HG03064 (cell line): ENCODE data around the gene THOC6.

Experiments used
- ATAC-seq: cut with Tn5 transposase; IDR thresholded peaks from one replicate; pipeline ENCODE4 v1.9.1; 2021; ENCODE audit warnings: low read depth; ENCODE audit not compliant: unreplicated experiment

THOC6 gene

DNA sequence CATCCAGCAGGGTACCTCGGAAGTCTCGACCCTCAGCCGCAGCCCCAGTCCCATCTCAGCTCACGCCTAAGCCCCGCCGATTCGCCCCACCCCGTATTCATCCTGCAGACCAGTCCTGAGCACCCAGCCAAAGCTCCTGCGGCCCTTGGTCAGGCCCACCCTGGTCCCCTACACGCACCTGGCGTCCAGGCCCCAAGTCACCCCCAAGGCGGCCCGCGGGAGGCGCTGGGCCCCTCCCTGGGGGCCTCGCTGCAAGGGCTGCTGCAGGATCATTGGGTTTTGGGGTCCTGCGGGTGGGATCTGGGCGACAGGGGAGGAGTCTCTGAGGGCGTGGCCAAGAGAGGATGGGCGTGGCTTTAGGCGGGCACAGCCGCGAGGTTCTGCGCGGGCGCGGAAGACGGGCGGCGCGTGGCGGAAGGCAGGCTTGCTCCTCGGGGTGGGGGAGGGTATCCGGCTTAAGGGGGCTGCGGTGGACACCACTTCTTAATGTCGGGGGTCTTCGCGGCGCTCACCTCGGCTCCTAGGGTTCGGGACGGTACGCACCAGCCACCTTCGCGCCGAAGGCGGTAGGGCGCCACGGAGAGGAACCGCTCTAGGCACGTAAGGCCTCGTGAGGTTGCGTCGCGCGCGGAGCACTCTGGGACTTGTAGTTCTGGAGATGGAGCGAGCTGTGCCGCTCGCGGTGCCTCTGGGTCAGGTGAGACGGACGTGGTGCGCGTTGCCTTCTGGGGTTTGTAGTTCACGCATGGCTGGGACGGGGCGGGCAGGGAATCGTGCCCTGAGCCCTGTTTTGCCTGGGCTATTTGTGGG, at the start of gene THOC6, which contains the start of gene HCFC1R1:
Gene THOC6, plus strand, starts transcription at position 367 of the 810 bp plus-strand sequence. Its CDS starts 292 bp downstream, at position 659.
Gene HCFC1R1, minus strand, starts transcription at position 274 of the 810 bp plus-strand sequence. Its CDS starts 1 bp downstream, at position 273.
- ATAC-seq = peak; percentile 64

DNA sequence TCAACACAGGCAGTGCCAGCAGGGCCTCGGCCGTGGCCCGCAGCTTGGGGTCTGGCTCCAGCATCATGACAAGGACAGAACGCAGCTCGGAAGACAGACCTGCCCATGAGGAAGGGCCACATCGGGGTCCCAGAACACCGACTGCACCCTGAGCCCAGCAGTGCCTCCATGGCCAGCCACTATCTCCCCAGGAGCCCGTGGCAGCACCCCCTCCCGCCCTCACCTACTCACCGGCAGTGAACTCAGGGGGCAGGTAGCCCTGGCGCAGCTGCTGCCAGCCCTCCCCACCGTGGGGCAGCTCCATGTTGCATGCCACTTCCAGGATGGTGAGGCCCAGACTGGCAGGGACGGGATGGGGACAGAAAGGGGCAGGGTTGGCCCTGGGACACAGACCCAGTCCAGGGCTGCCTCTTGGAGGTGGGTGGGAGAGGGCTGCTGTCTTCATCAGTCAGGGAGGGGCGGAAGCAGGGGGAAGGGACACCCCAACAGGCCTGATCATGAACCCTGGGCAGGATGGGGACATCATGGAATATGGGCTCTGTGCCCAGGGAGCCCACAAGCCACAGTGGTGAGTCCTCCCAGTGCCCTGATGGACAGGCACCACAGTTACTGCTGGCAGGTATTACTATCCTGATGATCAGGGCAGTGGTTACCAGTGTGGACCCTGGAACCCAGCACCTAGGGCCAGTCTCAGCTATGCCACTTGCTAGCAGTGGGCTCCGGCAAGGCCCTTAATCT, 49.3 kb upstream of the THOC6 start:
- no peak for ATAC-seq

GRCh38 chr16:2975161-2975795, 48.6 kb upstream of the THOC6 start:
- ATAC-seq = no peak

GRCh38 chr16:2976201-2976600, 47.6 kb upstream of the THOC6 start:
- no peak for ATAC-seq

DNA sequence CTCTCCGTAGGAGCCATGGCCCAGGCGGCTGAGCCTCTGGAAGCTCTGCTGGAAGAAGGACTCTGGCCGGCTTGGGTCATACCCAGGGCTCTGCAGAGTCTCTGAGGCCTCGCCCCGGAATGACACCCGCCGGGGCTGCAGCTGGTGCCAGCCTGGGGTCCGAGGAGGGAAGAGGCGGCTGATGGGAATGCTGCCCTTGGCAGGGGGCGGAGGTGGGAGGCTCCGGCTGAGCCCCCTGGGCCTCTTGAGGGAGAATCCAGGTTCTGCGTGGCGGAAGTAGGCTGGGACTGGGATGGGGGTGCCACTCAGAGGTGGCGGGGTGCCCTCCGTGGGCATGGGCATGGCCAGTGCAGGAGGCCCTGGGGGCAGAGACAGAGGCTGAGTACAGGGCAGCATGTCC, 47.2 kb upstream of the THOC6 start:
- no peak for ATAC-seq

DNA sequence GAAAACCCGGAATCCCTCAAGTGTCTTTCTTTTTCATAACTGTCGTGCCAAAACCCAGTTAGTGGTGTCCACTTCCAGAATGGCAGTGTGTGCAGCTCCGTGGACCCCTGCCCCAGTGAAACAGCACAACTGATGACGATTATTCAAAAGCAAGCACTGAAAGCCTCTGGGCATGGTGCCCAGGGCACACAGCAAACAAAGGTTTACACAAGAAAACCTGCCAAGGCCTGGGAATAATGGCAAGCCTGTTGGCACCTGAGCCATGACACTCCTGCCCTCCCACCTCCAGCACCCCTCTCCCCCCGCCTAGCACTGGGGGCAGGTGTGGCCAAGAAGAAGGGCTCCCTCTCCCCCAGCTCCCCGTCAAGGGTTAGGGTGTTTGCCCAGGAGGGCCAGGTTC, 46.4 kb upstream of the THOC6 start:
- no peak for ATAC-seq

DNA sequence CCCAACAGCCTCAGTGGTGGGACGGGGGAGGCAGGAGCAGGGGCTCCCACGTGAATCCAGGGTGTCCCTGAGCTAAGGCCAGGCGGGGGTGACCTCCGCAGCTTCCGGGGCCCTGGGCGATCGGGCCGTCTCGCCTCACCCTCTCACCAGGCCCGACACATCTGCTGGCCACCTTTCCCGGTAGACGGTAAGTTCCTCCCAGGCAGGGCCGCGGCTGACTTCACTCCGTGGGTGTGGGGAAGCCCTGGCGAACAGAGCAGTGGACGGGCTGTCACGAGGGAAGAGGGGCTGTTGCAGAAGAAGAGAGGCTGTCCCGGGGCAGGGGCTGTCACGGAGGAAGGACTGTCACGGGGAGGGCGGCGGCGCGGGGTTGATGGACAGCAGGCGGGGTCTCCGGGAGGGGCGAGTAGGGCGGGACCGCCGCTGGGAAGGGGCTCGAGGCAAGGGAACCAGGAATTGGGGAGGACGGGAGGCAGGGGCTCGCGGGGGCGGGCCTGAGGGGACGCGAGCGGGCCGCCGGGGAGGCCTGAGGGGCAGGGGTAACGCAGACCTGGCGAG, 44.1 kb upstream of the THOC6 start:
- ATAC-seq = no peak

DNA sequence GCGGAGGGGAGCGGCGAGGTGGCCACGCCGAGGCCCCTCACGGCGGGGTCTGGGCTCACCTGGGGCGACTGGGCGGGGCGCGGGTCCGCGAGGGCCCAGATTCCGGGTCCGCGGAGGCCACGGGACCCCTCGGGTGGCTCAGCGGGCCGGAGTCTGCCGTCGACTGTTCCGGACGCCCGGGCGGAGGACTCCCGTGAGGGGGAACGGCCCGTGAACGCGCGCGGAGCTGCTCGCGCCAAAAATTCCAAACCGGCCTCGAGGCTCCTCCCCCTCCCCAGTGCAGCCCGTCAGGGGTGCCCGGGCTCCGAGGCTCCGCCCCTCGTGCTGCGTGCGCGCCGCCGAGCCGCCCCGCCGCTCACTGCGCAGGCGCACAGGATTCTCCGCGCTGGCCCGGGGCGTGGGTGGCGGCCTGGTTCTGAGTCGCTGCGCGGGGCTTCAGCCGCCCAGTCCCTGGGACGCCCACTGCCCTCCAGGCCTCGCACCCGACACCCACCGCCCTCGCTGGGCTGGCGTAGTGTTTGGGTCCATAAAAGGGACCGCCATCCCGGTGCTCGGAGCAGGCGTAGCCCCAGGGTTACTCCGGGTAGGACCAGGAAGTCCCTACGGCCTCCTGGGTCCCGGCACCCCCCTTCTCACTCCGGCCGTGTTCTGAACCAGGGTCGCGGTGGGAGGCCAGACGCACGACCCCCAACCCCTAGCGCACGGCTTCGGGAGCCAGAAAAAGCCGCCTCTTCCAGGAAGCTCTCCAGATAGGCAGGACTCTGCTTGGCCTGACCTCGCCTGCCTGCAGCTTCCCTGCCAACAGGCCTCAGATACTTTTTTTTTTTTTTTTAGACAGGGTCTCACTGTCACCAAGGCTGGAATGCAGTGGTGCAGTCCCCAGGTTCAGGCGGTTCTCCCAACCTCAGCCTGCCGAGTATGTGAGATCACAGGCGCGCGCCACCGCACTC, 43.3 kb upstream of the THOC6 start, which contains the start of gene PKMYT1:
Gene PKMYT1, minus strand, starts transcription at position 220 of the 950 bp plus-strand sequence. CDS start 789 bp downstream, outside the sequence.
- ATAC-seq = peak; percentile 44

DNA sequence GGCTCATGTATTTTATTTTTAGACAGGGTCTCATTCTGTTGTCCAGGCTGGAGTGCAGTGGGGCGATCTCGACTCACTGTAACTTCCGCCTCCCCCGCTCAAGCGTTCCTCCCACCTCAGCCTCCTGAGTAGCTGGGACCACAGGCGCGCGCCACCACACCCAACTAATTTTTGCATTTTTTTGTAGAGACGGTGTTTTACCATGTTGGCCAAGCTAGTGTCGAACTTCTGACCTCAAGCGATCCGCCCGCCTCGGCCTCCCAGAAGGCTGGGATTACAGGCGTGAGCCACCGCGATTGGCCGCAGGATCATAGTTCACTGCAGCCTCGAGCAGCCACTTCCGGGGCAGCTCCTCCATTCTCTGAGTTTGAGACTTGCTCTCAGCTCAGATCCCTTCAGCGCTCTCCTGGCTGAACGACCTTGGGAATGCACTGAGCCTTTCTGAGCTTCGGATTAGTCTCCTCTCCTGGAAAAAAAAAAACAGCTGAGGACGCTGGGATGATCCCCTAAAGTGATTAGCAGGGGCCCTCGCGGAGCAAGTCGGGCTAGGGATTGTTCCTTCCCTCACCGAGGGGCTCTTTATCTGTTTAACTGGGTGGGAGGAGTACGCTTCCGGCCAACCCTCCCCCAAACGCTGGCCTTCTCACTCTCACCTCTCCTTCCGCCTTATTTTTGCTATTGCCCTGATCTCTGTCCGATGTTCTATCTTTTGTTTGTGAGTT, 42.5 kb upstream of the THOC6 start:
- ATAC-seq = no peak

GRCh38 chr16:2981899-2982250, 42.0 kb upstream of the THOC6 start:
- ATAC-seq = no peak

GRCh38 chr16:2982402-2982801, 41.4 kb upstream of the THOC6 start:
- no peak for ATAC-seq

- no peak for ATAC-seq
Observed at GRCh38 chr16:2983706-2984136, 40.1 kb upstream of the THOC6 start.

- ATAC-seq = no peak
Observed at GRCh38 chr16:2985462-2985861, 38.4 kb upstream of the THOC6 start.

DNA sequence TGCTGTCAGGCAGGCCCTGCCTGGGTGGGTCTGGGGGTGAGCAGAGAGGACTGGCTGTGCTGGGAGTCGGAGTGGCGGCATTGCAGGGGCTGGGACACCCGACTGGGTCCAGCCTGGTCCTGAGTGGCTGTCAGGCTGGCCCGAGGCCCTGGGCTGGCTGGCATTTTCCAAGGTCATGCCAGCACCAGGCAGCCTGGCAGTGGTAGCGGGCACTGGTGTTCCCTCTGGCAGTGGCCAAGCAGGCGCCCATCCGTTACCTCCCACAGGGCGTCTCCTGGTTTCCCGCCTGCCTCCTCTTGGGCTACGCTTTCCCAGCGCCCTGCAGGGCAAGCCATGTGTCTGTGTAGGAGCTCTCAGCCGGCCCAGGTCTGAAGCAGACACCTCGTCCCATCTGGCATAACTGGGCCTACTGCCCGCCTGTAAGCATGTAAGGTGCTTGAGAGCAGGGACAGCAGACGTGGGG, 37.9 kb upstream of the THOC6 start:
- no peak for ATAC-seq

- ATAC-seq = no peak
Observed at GRCh38 chr16:2986623-2987188, 37.1 kb upstream of the THOC6 start.

DNA sequence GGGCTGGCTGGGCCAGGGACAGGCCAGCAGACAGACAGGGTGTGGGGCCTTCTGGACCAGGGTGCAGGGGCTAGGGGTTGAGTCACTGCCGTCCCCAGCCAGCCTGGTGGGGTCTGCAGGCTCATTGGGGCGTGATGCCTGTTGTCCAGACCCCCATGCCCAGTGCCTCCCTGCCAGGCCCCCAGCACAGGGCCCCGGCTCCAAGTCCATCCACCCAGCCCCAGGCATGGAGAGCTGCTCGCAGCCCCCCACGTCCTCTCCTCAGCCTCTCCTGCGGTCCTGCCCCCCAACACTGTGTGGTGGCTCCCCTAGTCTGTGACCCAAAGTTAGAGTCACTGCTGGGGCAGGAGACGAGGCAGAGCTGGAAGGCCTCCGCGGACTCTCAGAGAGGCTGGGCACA, 36.5 kb upstream of the THOC6 start:
- ATAC-seq = no peak

DNA sequence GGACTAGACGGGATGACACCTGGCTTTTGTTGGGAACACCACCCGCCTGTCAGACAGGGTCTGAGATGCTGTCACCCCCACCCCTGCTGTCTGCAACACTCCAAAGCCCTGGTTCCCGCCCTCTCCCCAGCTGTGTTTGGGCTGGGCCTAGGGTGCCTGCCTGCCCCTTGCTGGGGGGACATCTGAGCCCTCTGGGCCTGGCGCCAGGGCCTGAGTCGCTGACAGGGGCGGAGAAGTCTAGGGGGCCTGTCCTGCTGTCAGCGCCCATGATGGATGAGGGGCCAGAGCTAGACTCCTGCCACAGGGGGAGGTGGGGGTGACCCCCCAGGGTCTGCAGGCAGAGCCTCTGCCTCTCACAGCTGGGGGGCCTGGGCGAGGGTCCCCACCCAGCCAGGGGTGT, 36.0 kb upstream of the THOC6 start:
- no peak for ATAC-seq

DNA sequence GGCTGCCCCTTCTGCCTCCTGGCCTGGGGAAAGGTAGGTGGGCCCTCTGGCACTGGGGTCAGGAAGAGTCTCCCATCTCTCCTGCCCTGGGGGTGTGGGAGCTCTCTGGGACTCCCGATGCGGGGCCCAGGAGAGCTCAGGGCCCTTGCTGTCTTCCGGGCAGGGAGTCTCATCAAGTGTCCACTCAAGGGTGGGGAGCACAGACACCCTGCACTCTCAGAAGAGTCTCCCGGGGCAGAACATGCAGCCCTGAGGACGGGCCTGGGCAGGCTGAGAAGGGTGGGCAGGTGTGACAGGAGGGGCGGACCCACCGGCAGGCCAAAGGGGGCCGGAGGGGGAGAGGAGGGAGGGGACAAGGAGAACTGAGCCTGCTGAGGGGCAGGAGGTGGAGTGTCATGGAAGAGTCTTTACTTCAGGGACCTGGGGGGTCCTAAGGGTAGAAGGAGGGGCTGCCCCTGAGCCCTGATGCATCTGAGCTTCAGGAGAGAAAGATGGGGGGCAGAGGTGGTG, 35.2 kb upstream of the THOC6 start:
- no peak for ATAC-seq
